HL-60 (cell line): ENCODE measurements around the gene RNF40.

Experiments
- DNase-seq, 2 experiments: peaks; one replicate each; pipeline ENCODE4 v3.0.0-alpha.2; 2010 to 2020; ENCODE audit warnings: low read depth in 1 of 2, low spot score in 1 of 2
- H3K27ac ChIP-seq: fragments of 250-450 bp; sonication (Bioruptor Pico); replicated peaks from 2 replicates; pipeline ENCODE4 v1.5.1; 2020; ENCODE audit warnings: mild to moderate bottlenecking, moderate library complexity
- H3K27me3 ChIP-seq: fragments of 250-450 bp; sonication (Bioruptor Pico); 2 replicates; pipeline ENCODE4 v1.5.1; 2021; ENCODE audit warnings: mild to moderate bottlenecking, moderate library complexity; ENCODE audit not compliant: insufficient read depth, poor library complexity, severe bottlenecking
- H3K4me3 ChIP-seq: replicated peaks from 2 replicates; pipeline ENCODE4 v1.5.1; 2011; ENCODE audit warnings: mild to moderate bottlenecking, control low read depth, low read length; ENCODE audit not compliant: insufficient read depth
- CTCF ChIP-seq: IDR thresholded peaks from one replicate; pipeline ENCODE4 v1.5.1; 2011; ENCODE audit warnings: low read length, control low read depth, inconsistent platforms; ENCODE audit not compliant: insufficient read depth
- GABPA ChIP-seq: IDR thresholded peaks from 2 replicates; pipeline ENCODE4 v1.6.1; 2012; ENCODE audit warnings: low read depth
- POLR2AphosphoS5 ChIP-seq: IDR thresholded peaks from 2 replicates; pipeline ENCODE4 v1.6.1; 2012; ENCODE audit warnings: low read depth
- REST ChIP-seq: IDR thresholded peaks from 2 replicates; pipeline ENCODE4 v1.6.1; 2012; ENCODE audit warnings: low read depth; ENCODE audit not compliant: insufficient replicate concordance
- SPI1 ChIP-seq: IDR thresholded peaks from 2 replicates; pipeline ENCODE4 v1.6.1; 2012; ENCODE audit warnings: low read depth, mild to moderate bottlenecking, borderline replicate concordance

The RNF40 gene

GRCh38 chr16:30764086-30764485 lies 2.0 kb downstream of the RNF40 start:
- Histone ChIP-seq H3K27ac (no peak overlapping the region), H3K4me3 (no peak overlapping the region), H3K27me3 (no peaks in the 10 kb centered on the region)
- TF ChIP-seq GABPA (no peak), SPI1 (no peak), POLR2AphosphoS5 (no peak), CTCF (no peak), REST (no peak)
- no peak for DNase-seq

GRCh38 chr16:30764816-30765465 lies 2.8 kb downstream of the RNF40 start:
- TF ChIP-seq POLR2AphosphoS5: no peak
- TF ChIP-seq SPI1: no peak
- TF ChIP-seq CTCF: no peak
- TF ChIP-seq GABPA: no peak
- no peak for TF ChIP-seq REST
- Histone ChIP-seq H3K4me3 (no peak overlapping the region), H3K27me3 (no peaks in the 10 kb centered on the region), H3K27ac (no peak overlapping the region)
- DNase-seq: no peak

- no peak overlapping the region for H3K27ac ChIP-seq
- DNase-seq: no peak
- TF ChIP-seq REST (no peak), GABPA (no peak), POLR2AphosphoS5 (no peak), SPI1 (no peak), CTCF (no peak)
- no peak overlapping the region for H3K4me3 ChIP-seq
- H3K27me3 ChIP-seq: no peaks in the 10 kb centered on the region
Observed at GRCh38 chr16:30766206-30766932, 4.2 kb downstream of the RNF40 start.
